Effector CD8-positive, alpha-beta T cell (primary cell): ENCODE results near the gene SKIDA1.

Experiments
- DNase-seq: peaks from one replicate; lab custom pipeline; 2025; lab: John Stamatoyannopoulos, UW

SKIDA1 gene

DNA sequence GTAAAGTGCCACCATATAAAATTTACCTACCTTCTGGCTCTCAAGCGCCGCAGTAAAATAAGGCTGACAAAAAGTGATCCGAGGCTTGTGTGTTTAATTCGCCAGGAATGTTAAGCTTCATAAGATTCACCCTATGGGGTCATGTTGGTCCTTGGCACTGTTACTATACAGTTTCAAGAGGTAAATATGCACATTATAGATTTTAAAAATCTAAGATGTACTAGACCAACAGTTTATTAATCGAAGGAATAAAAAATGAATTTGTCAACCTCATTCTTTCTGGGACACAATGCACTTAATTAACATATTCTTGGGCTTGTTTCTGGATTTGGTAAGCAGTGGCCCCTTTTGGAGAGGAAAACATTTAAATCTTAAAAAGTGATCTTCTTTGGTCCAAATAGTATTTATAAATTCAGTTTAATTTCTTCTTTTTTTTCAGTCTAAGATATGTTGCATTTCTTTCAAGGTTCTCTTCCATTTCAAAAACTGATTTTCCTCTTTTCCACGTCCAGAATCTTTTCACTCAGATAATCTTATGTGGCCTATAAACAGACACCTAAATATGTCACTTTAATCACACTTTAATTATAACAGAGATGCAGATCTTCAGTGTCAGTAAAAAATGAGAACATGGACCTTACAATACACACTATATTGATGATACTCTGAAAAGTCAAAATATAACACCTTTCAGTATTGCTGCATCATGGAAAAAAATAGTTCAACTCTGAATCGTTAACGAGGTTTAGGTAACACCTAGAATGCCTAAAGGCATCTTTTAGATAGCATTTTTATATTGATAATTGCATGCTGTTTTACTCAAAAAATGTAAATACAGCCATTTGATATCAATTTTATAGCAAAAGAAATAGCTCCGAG, 3.8 kb upstream of the SKIDA1 start:
- no peak for DNase-seq

DNA sequence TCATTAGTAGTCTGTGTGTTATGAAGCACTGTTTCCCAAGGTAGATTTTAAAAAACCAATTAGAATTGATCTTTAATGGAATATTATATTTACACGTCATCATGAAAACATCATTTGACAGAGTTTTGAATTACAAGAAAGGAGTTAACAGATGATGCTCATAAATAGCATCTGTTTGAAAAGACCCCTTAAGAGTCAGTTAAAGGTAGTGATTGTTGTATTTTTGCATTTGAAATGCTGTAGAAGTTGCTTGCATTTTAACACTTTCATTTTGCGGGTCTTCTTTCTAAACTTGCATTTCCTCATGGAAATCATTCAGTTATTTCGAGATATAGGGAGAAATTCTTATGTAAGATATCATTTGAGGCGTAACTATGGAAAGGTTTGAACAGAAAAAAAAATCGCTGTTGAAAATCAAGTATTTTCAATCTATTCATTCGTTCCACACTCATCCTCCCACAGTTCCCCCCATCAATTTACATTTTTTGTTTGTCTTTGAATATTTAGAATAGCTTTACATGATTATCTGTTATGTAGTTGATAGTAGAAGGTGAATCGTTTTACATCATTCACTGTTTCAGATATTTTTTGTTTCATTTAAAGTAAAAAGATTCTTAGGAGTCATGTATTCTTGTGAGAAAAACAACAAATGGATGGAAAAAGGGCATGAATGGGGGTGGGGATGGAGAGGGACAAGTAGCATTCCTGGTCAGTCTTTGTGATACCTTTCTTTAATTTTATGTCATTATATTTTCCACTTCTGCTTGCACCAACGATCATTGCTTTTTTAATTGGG, 3.0 kb upstream of the SKIDA1 start:
- DNase-seq, result no peak

DNA sequence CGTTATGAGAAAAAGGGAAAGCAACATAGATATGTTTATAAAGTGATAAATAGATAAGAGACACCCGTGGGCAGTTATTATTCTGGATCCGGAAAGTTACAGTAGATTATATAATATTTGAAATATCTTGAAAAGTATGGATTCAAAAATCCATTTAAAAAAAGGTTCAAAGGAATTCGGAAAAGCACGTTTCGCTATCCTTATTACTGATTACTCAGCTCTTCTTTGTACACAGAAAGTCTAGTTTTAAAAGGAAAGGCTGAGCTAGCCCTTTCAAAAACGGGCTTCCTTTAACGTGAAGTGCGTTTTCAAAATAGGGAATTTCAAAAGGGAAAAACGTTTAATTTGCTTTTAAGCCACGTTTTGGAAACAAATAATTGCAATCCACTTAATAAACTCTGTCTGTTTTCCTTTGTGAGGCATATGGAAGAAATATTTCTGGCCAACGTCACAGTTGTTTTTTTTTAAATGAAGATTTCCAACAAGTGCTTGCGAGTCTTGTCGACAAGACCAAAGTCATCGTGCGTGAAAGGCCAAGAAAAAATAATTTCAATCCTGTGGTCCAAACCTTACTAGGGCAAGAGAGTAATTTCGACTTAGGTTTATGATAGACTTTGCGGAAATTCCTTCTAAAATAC, 2.2 kb upstream of the SKIDA1 start:
- DNase-seq, result no peak

- DNase-seq, result no peak
Measured at GRCh38 chr10:21526860-21527597, 1.5 kb upstream of the SKIDA1 start.

DNA sequence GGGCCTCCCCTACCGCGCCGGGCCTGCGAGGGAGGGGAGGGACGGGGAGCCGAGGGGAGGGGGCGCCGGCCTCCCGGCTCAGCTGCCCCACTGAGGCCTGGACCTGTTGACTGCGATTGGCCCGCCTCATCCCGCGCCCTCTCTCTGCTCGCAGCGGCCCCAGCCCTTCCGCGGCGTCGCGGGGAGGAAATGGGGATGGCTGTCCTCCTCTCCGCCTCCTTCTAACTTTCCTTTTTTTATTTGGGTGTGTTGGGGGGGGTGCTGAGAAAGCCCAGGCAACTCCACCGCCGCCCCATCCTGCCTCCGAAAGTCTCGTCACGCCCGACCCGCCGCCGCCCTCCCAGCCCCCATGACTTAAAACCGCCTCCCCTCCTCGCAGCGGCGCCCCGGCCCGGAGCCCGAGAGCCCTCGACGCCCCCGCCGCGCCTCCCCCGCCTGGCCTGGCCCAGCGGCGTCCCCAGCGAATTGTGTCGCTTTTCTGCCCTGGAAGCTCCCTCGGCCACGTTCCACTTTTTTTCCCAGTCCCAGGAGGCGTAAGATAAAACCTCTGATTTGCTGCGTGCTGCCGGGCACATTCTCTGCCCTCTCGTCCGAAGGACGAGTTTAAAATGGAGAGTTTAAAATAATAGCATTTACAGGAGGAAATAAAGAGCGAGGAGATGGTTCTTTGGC, 842 bp upstream of the SKIDA1 start:
- DNase-seq, result peak; percentile 12

- no peak for DNase-seq
Measured at GRCh38 chr10:21524526-21525366, 736 bp downstream of the SKIDA1 start.

GRCh38 chr10:21524131-21524525, 1.4 kb downstream of the SKIDA1 start:
- DNase-seq, result no peak

- no peak for DNase-seq
Measured at GRCh38 chr10:21523557-21524008, 1.9 kb downstream of the SKIDA1 start.

- no peak for DNase-seq
Measured at GRCh38 chr10:21522631-21523406, 2.7 kb downstream of the SKIDA1 start.

DNA sequence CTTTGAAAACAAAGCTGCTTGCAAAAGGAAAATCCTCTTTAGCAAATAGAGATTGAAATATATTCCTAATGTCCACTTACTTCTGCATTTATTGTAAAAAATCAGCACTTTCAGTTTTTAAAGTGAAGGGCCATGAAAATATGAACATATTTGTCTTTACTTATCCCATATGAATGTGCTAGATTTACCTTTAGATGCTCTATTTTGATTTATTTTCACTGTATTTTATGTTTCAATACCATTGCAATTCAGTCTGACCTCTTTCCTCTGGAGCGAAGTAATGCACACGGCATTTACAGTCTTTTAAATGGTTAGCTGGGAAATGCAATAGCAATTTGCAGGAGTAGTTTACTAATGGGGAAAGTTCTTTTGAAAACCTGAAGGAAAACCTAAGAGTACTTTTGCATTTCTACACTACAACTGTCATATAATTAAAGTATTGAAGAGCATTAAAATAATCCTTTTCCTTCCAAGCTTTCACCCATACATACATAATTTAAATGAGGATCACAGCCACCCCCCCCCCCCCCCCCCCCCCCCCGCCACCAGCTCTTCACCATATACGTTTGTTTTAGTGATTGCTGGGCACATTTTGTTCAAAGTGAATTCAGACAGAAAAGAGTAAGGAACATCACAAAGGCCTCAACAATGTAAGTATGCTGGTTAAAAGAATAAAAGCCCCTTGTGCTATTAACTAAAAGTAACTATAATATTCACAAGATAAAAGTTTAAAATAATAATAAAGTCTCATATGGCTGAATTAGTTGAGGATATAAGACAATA, 3.5 kb downstream of the SKIDA1 start:
- DNase-seq, result no peak

DNA sequence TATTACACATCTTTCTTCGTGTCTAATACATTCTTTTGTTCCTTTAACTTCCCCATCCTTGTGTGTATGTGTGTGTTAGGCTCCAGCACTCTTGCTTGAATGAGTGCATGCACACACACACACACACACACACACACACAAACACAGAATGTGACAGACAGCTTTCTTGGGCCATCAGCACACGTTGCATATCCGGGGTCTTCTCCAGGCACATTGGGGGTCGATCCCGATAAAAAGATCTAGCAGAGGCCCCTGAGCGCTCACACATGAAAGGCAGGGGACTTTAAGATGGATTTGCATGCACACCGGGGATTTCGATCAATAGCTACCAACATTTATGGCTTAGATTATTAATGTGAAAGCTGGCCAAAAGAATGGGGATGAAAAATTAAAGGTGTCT, 4.5 kb downstream of the SKIDA1 start:
- DNase-seq, result no peak

GRCh38 chr10:21520509-21520908, 5.0 kb downstream of the SKIDA1 start:
- no peak for DNase-seq

DNA sequence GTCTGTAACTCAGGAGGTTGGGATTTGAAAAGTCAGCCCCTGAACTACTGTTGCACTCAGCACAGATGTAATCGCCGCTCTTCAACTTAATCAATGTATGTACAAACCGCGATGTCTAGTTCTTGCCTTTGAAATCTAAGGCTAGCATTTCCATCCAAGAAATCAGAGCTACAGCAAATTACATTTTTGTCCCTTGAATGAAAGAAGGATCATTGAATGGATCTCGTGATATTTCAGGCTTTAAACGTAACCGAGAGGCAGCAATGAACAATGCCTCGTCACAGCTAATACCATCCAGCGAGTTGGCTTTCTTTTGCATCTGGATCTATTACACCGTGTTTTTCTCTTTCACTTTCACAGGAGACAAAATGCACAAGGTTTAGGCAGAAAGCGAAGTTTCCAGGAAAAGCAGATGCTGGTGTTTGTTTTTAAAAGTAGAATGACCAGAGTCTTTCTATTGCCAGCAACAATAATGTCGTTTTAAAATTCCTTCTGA, 5.5 kb downstream of the SKIDA1 start:
- DNase-seq, result no peak

GRCh38 chr10:21519397-21519933, 6.0 kb downstream of the SKIDA1 start:
- DNase-seq, result no peak

- no peak for DNase-seq
Measured at GRCh38 chr10:21518641-21519396, 6.7 kb downstream of the SKIDA1 start.

DNA sequence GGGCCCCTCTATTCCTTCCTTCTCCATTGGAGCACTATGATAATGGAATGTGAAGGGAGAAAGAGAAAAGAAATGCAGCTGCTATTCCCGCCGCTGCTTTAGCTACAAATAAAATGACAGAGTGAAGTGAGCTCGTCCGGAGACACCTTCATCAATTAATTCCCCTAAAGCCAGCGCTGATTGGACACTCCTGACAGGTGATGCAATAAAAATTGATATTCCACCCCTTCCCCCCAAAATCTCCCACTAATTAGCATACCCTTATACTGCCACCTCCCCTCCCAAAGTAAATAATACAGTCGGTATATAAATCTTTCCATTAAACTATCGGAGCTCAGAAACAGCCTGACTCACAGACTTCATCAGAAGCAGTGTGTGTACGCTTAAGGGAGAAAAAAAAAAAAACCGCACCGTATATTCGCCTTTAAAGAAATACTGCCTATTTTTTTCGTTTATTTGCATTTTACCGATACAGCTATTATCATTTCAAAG, 7.3 kb downstream of the SKIDA1 start:
- DNase-seq, result no peak
